GM12878 (cell line): Measurements from ENCODE around the gene MAML3. TPM values are rescaled to one million over a fixed set of nuclear protein-coding genes. Genes with fewer than 3 reads are reported as not detected.

ENCODE experiments used
- ATAC-seq: fragments of 200-7000 bp; cut with Tn5 transposase; 3 replicates; pipeline ENCODE4 v1.9.1; 2020; ENCODE audit warnings: mild to moderate bottlenecking, moderate library complexity
- BruUV-seq: library from RNA; stranded (reverse); fragments of 400-500 nt; replicated peaks from 2 replicates; lab custom pipeline; 2021; lab: Mats Ljungman, UMichigan
- CTCF ChIA-PET: fragments of 300-600 bp; sonication (Branson Sonifier 250); formaldehyde crosslinking; extraction: SDS; loops from one replicate; lab custom pipeline; 2021; ENCODE audit warnings: inconsistent platforms; lab: Yijun Ruan, JAX
- POLR2A ChIA-PET: fragments of 350-600 bp; formaldehyde crosslinking; extraction: SDS; loops from one replicate; lab custom pipeline; 2021; ENCODE audit warnings: inconsistent platforms; lab: Charles Lee
- RAD21 ChIA-PET: fragments of 300-600 bp; sonication (Branson Sonifier 250); formaldehyde crosslinking; loops from one replicate; lab custom pipeline; 2023; ENCODE audit warnings: antibody characterized with exemption; ENCODE audit not compliant: unreplicated experiment; lab: Charles Lee
- SMC1A ChIA-PET: fragments of 300-600 bp; sonication (Branson Sonifier 250); formaldehyde crosslinking; loops from one replicate; lab custom pipeline; 2023; ENCODE audit not compliant: unreplicated experiment, uncharacterized antibody; lab: Charles Lee
- DNase-seq: peaks from one replicate; pipeline ENCODE4 v3.0.0-alpha.2; 2011; ENCODE audit warnings: low read depth, low spot score
- FAIRE-seq: peaks from 3 replicates; lab custom pipeline; 2011; peaks lifted over from hg19 to GRCh38; lab: Jason Lieb, UNC
- H2AFZ ChIP-seq: 2 replicates; pipeline ENCODE4 v1.6.0; 2011; ENCODE audit warnings: low read depth, low read length, control low read depth; ENCODE audit not compliant: control insufficient read depth
- H3K27ac ChIP-seq: 2 replicates; pipeline ENCODE4 v1.5.1; 2011; ENCODE audit warnings: control low read depth; ENCODE audit not compliant: control insufficient read depth, insufficient read depth
- H3K27me3 ChIP-seq, 2 experiments: replicated peaks in 1 of 2; 2 replicates each; pipeline versions ENCODE4 v1.6.0 to v1.6.1; 2011; ENCODE audit warnings: low read length in 1 of 2; ENCODE audit not compliant: control insufficient read depth in 2 of 2, insufficient read depth in 2 of 2
- H3K36me3 ChIP-seq, 2 experiments: 2 replicates each; pipeline ENCODE4 v1.5.1; 2011; ENCODE audit warnings: low read length in 1 of 2; ENCODE audit not compliant: control insufficient read depth in 2 of 2, insufficient read depth in 2 of 2
- H3K4me1 ChIP-seq: 2 replicates; pipeline ENCODE4 v1.6.1; 2011; ENCODE audit warnings: mild to moderate bottlenecking, low read length, moderate library complexity, mixed read lengths; ENCODE audit not compliant: control insufficient read depth, insufficient read depth
- H3K4me2 ChIP-seq: 2 replicates; pipeline ENCODE4 v1.6.0; 2011; ENCODE audit warnings: control low read depth; ENCODE audit not compliant: control insufficient read depth, insufficient read depth
- H3K4me3 ChIP-seq: fragments of 200-600 bp; sonication (generic); 2 replicates; pipeline ENCODE4 v1.5.1; 2016
- H3K79me2 ChIP-seq: 2 replicates; pipeline ENCODE4 v1.6.0; 2011; ENCODE audit warnings: low read length; ENCODE audit not compliant: control insufficient read depth, insufficient read depth
- H3K9ac ChIP-seq: 2 replicates; pipeline ENCODE4 v1.8.0; 2011; ENCODE audit warnings: low read length, control low read depth, mixed read lengths; ENCODE audit not compliant: control insufficient read depth, insufficient read depth
- H3K9me3 ChIP-seq: replicated peaks from 3 replicates; pipeline ENCODE4 v1.5.1; 2011; ENCODE audit warnings: mild to moderate bottlenecking, low read length; ENCODE audit not compliant: control insufficient read depth, insufficient read depth
- H4K20me1 ChIP-seq: 2 replicates; pipeline ENCODE4 v1.6.0; 2011; ENCODE audit not compliant: control insufficient read depth, insufficient read depth
- BHLHE40 ChIP-seq, 2 experiments: fragments of 450-650 bp in 1 of 2; IDR thresholded peaks; 2 replicates each; pipeline ENCODE4 v1.6.1; 2011 to 2017; ENCODE audit warnings: low read depth in 2 of 2, borderline replicate concordance in 1 of 2, improper control_type of control experiment in 1 of 2, low read length in 1 of 2, mild to moderate bottlenecking in 1 of 2
- CHD4 ChIP-seq: fragments of 200-600 bp; sonication (generic); IDR thresholded peaks from 2 replicates; pipeline ENCODE4 v1.6.1; 2016; ENCODE audit warnings: mild to moderate bottlenecking
- PAX5 ChIP-seq: IDR thresholded peaks from 2 replicates; pipeline ENCODE4 v1.6.1; 2011; ENCODE audit warnings: low read depth, low read length, borderline replicate concordance
- POU2F2 ChIP-seq: IDR thresholded peaks from 3 replicates; pipeline ENCODE4 v1.6.1; 2011; ENCODE audit warnings: low read depth, mild to moderate bottlenecking, low read length, borderline replicate concordance
- RELA ChIP-seq: fragments of 450-650 bp; IDR thresholded peaks from 2 replicates; pipeline ENCODE4 v1.8.0; 2014; ENCODE audit warnings: borderline replicate concordance; ENCODE audit not compliant: partially characterized antibody
- RUNX3 ChIP-seq: IDR thresholded peaks from 2 replicates; pipeline ENCODE4 v1.6.1; 2012; ENCODE audit warnings: low read length, inconsistent platforms
- SIN3A ChIP-seq: IDR thresholded peaks from 2 replicates; pipeline ENCODE4 v1.6.1; 2012; ENCODE audit warnings: low read depth, low read length, improper control_type of control experiment
- TCF3 ChIP-seq: IDR thresholded peaks from 2 replicates; pipeline ENCODE4 v1.6.1; 2012; ENCODE audit warnings: low read depth, mild to moderate bottlenecking, low read length, borderline replicate concordance; ENCODE audit not compliant: insufficient read depth
- WGBS: methylation state at CpG from one replicate; pipeline ENCODE4 v1.1.6; 2016; ENCODE audit warnings: low lambda C conversion rate; ENCODE audit not compliant: insufficient replicate concordance, insufficient coverage; ENCODE audit errors: missing lambda C conversion rate; 5-methylcytosine and 5-hydroxymethylcytosine counted together
- in situ Hi-C: fragments of 300-500 bp; cut with MboI; formaldehyde crosslinking; loops from 9 replicates; pipeline ENCODE4 v1.14.3; 2018; ENCODE audit warnings: mixed read lengths
- intact Hi-C: fragments of 100-400 bp; cut with micrococcal nuclease; formaldehyde crosslinking; loops from one replicate; pipeline ENCODE4 v1.14.2; 2022; ENCODE audit not compliant: unreplicated experiment
- polyA plus RNA-seq, 11 experiments: library from polyadenylated mRNA; depleted of rRNA in 4 of 11; unstranded in 6 of 11; stranded (reverse) in 5 of 11; fragments of >200 nt; fragmentation: Nextera tagmentation in 4 of 11; fragmentation: Illumina TruSeq in 1 of 11; extraction: Ambion mirVana in 4 of 11; extraction: Trizol in 1 of 11; gene quantifications; 1 replicate in 1 of 11; 2 replicates in 10 of 11; pipeline versions ENCODE4 v1.2.1 to v1.2.3, GENCODE V29; 2011 to 2016; ENCODE audit warnings: inconsistent platforms in 2 of 11, missing spikeins in 2 of 11, low read depth in 1 of 11
- total RNA-seq, 4 experiments: library from RNA; depleted of rRNA in 3 of 4; stranded (reverse); fragments of >200 nt in 3 of 4; fragmentation: Illumina TruSeq in 1 of 4; extraction: Trizol in 1 of 4; gene quantifications; 2 replicates each; pipeline versions ENCODE4 v1.2.1 to v1.2.3, GENCODE V29; 2013 to 2021
- TF ChIP-seq, protein P1 (sequence below): IDR thresholded peaks from 2 replicates; pipeline ENCODE4 v1.6.1; 2012; ENCODE audit warnings: low read length, inconsistent platforms

The MAML3 gene
- total and polyA plus RNA-seq, 10 of the 15 experiments (the other 5 are each of a cell fraction or from before 2014, with no cell fraction given): under 0.01 to 0.53 (median 0.06) TPM; not detected in 2

GRCh38 chr4:140156529-140157171, 2.7 kb upstream of the MAML3 start:
- H3K36me3 ChIP-seq: no peaks in the 10 kb centered on the region
- ChIA-PET CTCF (no interaction called here), POLR2A (no interaction called here), RAD21 (no interaction called here), SMC1A (interaction anchor here (0.6 kb wide), 1 partner anchor 925 kb away, joined by 3 read pairs; no protein-coding TSS in a partner anchor)
- BruUV-seq: no TSS peak
- no peak overlapping the region for H3K4me2 ChIP-seq
- DNase-seq (peak; percentile 24), FAIRE-seq (no peak), ATAC-seq (peak; percentile 13)
- in situ Hi-C loops: no loop called here
- H3K9me3 ChIP-seq: no peaks in the 10 kb centered on the region; the same call in 2 of the 3 replicates
- 0 out of 2 replicates have a peak, but pooled peaks cover 4% of the 10 kb centered on the region for H3K4me1 ChIP-seq
- TF ChIP-seq POU2F2 (0 out of 3 replicates have a peak, but pooled peaks have one; percentile 32), BHLHE40 (IDR thresholded peaks at IDR 0.05; ENCODE audit: borderline replicate concordance in 1 of 2, low read depth in 2 of 2, low read length in 1 of 2) (peak; percentile 28 to 33; a peak in 1 of 4 replicates), RUNX3 (peak; percentile 86), CHD4 (no peak), RELA (no peak), SIN3A (no peak), TCF3 (0 out of 2 replicates have a peak, but pooled peaks have one; percentile 20), PAX5 (peak; percentile 80; the same call in 1 of the 2 replicates)
- TF ChIP-seq, protein P1, sequence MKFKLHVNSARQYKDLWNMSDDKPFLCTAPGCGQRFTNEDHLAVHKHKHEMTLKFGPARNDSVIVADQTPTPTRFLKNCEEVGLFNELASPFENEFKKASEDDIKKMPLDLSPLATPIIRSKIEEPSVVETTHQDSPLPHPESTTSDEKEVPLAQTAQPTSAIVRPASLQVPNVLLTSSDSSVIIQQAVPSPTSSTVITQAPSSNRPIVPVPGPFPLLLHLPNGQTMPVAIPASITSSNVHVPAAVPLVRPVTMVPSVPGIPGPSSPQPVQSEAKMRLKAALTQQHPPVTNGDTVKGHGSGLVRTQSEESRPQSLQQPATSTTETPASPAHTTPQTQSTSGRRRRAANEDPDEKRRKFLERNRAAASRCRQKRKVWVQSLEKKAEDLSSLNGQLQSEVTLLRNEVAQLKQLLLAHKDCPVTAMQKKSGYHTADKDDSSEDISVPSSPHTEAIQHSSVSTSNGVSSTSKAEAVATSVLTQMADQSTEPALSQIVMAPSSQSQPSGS: 0 out of 2 replicates have a peak, but pooled peaks have one; percentile 19
- H3K27ac ChIP-seq: no peak overlapping the region
- H2AFZ ChIP-seq: no peak overlapping the region
- H4K20me1 ChIP-seq: no peaks in the 10 kb centered on the region; the same call in 1 of the 2 replicates
- intact Hi-C loops: loop anchor here (5.0 kb wide), 1 partner anchor 96 kb away; no protein-coding TSS in a partner anchor
- peaks cover 7 to 20% of the 10 kb centered on the region in 2 experiments for H3K27me3 ChIP-seq
- WGBS: 1% methylated on average over 4 of the region's 4 CpGs
- no peak overlapping the region for H3K9ac ChIP-seq
- H3K4me3 ChIP-seq: no peak overlapping the region
- no peaks in the 10 kb centered on the region for H3K79me2 ChIP-seq
